GM03348 (cell line): ENCODE data around the gene SLCO4A1.
A peak's percentile ranks its signal among the peaks of the same experiment; 100 is the strongest.
"Not testable (repeated sequence)": the region's sequence is repeated elsewhere in the genome, so short reads cannot be mapped to it uniquely, and the experiment has no call there.

Source experiments
- DNase-seq: peaks from one replicate; pipeline ENCODE4 v3.0.0; 2012; ENCODE audit warnings: low spot score

SLCO4A1 gene

DNA sequence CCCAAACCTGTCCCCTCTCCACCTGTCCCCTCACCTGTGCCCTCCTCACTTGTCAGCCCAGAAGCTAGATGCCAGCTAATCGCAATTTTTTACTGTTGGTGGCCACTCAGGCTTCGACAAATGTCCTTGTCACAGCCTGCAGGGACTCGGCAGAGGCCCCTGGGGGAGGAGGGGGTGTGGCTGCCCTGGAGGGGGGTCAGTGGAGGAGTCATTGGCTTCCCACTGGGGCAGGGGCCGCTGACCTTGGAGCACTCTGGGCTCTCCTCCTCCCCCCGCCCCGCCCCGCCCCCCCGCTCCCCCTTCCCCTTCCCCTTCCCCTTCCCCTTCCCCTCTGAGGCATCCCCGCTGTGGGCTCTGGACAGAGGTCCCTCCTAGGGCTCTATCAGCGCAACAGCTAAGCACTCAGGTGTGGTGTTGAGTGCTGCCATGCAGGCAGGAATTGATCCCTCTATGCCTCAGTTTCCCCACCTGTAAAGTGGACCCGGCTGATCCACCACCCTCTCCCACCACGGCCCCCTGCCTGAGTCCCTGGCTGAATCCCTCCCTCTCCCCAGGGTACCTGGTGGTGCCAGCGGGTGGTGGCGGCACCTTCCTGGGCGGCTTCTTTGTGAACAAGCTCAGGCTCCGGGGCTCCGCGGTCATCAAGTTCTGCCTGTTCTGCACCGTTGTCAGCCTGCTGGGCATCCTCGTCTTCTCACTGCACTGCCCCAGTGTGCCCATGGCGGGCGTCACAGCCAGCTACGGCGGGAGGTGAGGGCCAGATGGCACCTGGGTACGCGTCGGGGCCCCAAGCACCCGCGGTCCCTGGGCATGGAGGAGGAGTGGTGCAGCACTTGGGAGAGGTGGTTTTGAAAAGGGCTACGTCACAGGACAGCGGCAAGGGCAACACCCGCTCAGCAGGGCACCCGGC is 23.8 kb downstream of the SLCO4A1 start:
- DNase-seq = no peak

DNA sequence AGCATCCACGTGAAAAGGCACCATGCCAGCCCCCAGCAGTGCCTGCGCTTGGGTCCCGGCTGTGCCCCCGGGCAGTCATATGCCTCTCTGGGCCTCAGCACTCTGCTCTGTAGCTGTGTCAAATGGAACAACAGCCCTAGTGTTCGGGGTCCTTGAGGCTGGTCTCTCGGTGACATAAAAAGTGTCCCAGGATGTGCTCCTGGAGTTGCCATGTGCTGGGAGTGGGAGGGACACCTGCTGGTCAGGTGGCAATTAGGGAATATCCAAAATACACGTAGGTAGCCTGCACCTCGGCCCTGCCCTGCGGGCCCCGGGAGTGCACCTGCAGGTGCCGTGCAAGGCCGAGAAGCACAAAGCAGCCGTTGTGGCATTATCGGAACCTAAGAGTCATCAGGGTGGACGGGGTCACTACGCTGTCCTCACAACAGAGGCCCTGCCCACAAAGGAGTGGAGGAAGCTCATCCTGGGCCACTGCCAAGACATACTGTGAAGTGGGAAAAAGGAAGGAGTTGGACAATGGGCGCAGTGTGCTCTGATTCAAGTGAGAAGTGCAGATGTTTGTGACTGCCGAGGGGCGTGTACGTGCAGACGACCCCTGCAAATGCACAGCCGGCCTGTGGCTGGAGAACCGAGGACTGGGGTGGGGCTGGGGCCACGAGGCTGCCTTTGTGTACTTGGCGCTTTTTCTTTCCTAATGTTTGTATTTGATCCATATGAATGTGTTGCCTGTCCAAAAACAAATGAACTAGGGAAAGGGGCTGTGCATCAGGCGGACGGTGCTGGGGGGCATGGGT is 24.6 kb downstream of the SLCO4A1 start:
- no peak for DNase-seq

DNA sequence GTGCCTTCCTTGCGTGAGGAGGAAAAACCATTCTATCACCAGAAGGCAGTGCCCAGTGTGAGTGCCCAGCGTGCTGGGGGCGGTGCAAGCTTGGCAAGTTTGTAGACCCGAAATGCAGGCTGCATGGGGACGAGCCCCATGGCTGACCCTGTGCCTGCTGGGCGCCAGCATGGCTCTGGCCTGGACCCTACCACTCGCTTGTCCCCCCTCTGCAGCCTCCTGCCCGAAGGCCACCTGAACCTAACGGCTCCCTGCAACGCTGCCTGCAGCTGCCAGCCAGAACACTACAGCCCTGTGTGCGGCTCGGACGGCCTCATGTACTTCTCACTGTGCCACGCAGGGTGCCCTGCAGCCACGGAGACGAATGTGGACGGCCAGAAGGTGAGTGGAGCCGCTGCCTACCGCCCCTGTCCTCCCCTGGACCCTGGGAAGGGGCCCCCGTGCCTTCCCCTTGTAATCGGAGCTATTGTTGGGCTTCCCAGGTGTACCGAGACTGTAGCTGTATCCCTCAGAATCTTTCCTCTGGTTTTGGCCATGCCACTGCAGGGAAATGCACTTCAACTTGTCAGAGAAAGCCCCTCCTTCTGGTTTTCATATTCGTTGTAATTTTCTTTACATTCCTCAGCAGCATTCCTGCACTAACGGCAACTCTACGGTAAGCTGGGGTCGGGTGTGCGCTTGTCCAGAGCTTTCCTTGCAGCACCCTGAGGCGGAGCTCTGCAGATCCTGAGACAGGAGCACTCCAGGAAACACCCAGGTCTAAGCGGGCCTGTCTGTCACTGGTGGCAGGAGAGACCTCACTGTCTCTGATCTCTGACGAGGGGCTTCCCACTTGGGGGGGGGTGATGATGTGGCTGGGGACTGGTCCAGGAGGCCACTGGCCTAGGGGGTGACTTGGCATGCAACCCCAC is 25.5 kb downstream of the SLCO4A1 start:
- DNase-seq = no peak

DNA sequence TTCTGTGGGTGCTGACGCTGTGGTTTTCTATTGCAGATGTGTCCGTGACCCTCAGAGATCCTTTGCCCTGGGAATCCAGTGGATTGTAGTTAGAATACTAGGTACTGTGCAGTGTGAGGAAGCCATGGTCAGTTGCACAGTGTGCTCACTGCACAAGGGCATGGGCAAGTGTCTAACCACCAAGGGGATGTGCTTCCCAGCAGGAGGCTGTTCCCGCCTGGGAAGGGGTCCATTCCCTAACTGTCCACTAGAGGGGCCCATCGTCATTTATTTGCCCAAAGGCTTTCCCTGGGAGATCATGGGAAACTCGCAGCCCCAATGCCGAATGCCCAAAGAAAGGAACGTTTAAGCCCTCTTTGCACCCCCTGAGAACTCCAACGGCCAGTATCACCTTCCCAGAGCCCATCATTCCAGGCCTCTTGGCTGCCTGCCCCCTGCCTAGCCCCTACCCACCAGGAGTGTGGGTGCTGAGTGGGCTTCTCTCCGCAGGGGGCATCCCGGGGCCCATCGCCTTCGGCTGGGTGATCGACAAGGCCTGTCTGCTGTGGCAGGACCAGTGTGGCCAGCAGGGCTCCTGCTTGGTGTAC is 26.2 kb downstream of the SLCO4A1 start:
- DNase-seq = peak; percentile 94

DNA sequence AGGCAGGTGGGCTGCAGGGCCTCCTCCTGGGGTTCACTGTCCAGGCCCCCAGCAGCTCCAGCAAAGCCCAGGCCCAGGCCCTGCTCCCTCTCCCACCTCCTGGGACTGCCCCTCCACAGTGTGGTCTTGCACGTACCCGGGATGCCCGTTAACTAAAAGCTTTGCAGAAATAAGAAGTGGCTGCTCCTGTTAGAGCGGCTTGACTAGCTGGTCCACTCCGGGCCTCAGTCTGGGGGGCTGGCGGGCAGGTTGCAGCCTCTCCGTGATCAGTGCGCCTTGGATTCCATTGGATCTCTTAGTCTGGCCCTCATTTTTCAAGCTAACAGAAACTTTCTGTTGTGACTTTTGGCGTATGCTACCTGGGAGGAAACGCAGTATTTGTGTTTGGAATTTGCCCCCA is 26.9 kb downstream of the SLCO4A1 start:
- no peak for DNase-seq

DNA sequence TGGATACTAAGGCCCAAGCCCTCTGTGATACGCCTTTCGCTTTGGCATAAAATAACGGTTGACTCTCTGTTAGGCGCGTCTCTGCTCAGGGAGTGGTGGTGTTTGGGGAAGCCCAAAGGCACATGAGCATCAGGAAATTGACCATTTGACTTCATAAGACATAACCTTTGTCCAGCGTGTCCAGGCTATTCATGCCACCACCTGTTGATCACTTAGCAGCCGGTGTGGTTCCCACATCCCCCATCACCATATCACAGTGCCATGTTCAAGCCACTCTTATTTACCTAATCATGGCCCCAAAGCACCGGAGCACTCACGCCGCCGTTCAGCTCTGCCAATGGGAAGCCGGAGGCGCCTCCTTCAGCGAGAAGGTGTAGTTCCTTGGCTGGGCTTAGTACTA is 27.9 kb downstream of the SLCO4A1 start:
- no peak for DNase-seq

DNA sequence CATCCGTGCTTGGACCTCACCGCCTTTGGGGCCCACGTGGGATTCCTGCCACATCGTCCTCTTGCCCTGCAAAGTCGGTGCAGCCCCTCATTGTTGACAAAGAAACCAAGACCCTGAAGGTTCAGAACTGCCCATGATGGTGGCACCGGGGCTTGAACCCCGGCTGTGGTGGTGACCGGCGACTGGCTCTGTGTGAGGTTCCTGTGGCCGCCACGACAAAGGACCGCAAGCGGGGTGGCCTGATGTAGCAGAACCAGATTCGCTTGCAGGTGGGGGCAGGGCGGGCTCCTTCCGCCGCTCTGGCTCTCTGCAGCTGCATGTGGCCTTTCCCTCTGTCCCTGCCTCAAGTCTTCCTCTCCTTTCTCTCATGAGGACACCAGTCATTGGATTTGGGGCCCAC is 28.7 kb downstream of the SLCO4A1 start:
- no peak for DNase-seq

DNA sequence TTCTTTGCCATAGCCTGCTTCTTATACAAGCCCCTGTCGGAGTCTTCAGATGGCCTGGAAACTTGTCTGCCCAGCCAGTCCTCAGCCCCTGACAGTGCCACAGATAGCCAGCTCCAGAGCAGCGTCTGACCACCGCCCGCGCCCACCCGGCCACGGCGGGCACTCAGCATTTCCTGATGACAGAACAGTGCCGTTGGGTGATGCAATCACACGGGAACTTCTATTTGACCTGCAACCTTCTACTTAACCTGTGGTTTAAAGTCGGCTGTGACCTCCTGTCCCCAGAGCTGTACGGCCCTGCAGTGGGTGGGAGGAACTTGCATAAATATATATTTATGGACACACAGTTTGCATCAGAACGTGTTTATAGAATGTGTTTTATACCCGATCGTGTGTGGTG is 29.5 kb downstream of the SLCO4A1 start:
- no peak for DNase-seq

DNA sequence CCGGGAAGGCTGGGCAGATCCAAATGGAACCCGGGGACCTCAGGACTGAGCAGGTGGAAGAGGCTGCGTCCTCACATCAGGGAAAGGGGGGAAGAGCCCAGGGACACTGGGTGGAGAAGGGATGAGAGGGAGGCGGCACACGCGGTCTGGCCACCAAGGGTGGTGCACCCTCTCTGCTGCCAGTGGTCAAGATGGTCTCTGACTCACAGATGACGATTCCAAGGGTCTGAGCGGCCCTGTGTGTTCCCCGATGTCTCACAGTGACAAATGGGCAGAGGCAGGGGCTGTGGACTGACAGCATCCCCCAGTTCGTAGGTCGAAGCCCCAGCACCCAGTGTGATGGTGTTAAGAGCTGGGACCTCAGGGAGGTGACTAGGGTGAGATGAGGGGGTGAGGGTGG is 32.1 kb downstream of the SLCO4A1 start:
- no peak for DNase-seq

DNA sequence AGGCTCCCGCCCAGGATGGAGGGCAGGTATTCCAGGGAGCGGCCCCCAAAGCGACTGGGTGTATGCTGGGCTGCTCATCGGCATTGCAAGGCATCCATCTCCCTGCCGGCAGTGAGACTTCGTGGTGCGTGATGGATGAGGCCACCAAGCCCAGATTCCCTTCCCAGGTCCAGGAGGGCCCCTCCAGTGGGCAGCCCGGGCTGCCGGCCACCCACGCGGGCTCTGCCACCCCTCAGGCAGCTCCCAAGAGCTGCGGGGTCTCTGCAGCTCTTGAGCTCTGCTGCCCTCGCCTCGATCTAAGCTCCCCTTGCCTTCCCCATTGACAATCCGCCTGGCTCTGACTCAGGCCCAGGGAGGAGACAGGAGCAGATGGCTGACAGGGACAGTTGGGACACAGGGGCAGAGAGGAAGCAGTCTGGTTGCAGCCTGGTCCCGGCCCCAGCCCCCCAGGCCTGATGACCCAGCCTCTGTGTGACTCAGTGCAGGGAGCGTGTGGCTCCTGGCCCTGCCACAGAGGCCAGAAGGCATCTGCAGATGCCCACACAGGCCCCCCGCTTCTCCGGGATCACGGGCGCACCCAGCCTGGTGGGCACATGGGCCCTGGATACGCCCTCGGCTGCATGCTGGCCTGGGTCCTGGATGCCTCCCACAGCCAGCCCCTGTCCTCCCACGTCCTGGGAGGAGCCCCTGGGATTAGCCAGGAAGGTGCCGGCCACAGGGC is 33.0 kb downstream of the SLCO4A1 start:
- DNase-seq = peak; percentile 48

DNA sequence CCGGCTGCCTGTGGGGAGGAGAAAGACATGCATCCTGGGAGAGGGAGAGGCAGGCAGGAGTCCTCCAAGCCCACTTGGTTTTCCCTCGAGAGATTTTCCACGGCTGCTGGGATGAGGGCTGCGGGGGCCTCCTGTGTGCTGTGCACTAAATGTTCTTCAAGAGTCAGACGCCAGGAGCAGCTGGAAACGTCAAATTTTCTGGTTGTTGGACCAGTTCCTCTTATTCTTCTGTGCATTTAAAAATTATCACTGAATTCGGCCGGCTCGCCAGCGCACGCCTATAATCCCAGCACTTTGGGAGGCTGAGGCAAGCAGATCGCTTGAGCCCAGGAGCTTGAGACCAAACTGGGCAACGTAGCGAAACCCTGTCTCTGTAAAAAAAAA is 33.6 kb downstream of the SLCO4A1 start:
- no peak for DNase-seq

DNA sequence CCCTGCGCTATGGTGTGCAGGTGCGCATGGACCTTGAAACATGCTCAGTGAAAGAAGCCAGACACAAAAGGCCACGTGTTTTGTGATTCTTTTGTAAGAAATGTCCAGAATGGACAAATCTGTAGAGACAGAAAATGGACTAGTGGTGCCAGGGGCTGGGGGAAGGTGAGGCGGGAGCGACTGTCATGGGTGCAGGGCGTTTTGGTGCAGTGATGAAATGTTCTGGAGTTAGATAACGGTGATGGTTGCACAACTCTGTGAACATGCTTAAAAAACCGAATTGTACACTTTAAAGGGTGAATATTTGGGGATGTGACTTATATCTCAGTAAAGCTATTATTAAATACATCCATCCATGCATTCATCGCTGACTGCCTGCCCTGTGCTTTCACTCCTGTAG is 34.7 kb downstream of the SLCO4A1 start:
- DNase-seq = no peak

DNA sequence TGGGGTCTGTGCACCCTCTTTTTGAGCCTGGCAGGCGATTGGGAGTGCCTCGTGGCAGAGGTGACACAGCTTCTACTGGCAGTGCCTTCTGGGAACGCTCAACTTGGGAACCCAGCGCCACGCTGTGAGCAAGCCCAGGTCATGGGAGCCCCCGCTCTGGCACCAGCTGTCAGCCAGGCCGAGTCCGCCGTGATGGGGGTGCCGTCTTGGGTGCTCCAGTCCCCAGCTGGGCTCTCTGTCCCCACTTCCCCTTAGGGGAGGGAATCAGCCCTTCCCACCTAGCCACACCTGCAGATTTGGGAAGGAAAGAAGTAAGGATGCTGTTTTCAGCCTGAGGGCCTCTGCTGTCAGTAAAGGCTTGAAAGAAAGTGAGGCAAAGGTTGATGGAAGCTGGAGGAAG is 35.4 kb downstream of the SLCO4A1 start:
- no peak for DNase-seq

DNA sequence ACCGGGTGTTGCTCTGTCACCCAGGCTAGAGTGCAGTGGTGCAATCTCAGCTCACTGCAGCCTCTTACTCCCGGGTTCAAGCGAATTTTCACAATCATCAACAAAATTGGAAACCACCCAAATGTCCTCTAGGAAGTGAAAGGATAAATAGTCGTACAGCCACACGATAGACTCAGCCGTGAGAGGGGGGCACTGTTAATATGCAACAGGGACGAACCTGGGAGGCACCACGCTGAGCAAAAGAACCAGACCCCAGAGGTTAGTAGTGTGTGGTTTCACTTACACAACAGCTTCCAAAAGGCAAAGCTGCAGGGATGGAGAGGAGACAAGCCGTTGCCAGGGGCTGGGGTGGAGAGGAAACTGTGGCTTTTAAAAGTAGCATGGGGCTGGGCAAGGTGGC is 36.2 kb downstream of the SLCO4A1 start:
- DNase-seq = no peak

DNA sequence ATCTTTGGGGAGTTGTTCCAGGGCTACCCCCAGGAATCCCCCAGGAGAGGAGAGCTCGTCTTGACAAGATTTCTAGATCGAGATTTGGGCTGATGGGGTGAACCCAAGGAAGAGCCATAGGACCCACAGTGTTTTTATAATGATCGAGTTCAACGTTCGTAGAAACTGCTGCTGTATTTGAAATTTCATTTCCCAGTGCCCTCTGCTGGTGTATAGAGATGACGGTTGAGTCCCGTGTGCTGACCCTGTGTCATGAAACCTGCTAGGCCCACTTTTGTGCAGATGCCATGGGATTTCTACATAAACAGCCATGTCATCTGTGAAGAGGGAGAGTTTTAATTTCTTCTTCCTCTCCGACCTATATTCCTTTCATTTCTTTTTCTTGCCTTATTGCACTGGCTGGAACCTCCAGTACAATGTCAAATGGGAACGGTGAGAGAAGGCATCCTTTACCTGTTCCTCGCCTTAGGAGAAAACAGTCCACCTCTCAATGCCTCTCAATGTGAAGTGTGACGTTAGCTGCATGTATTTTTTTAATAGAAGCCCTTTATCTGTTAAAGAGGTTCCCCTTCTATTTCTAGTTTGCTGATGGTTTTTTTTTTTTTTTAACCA is 37.8 kb downstream of the SLCO4A1 start:
- no peak for DNase-seq

DNA sequence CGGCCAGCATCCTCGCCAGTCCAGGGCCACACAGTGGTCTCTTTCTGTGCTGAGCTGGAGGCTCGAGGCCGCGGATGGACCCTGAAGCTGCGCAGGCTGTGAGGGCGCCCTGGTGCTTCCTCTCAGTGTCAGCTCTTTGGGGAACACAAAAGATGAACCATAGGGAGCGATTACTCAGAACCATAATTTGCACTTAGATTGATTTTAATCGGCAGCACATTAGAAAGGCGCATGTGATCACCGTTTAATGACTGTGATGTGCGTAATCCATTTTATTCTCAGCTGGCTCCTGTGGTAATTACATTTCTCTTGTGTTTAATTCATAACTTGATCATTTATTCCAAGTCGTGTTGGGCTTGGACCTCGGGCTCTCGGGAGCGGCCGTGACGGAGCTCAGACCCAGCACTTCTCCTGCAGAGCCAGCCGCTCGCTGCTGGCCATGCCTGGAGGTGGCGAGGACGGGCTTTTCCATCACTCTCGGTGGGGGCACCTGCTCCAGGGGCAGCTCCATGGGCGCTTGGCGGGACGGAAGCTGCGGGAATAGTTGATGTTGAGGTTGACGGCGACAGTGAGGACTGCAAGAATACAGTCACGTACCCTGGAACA is 40.7 kb downstream of the SLCO4A1 start:
- no peak for DNase-seq

DNA sequence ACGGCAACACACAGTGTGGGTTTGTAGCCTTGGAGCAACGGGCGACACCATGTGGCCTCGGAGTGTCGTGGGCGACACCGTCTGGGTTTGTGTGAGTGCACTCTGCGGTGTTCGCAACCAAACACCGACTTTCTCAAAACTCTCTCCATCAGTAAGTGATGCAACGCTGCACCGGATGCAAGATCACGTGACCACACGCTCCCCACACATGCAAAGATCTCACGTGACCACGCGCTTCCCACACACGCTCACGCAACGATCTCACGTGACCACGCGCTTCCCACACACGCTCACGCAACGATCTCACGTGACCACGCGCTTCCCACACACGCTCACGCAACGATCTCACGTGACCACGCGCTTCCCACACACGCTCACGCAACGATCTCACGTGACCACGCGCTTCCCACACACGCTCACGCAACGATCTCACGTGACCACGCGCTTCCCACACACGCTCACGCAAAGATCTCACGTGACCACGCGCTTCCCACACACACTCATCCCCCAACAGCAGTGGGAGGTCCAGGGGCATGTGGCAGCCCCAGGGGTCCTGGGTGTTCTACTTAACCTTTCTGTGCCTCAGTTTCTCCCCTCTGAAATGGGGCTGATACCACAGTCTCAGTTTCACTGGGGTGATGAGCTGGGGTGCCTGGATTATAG is 41.5 kb downstream of the SLCO4A1 start:
- not testable (repeated sequence) for DNase-seq

DNA sequence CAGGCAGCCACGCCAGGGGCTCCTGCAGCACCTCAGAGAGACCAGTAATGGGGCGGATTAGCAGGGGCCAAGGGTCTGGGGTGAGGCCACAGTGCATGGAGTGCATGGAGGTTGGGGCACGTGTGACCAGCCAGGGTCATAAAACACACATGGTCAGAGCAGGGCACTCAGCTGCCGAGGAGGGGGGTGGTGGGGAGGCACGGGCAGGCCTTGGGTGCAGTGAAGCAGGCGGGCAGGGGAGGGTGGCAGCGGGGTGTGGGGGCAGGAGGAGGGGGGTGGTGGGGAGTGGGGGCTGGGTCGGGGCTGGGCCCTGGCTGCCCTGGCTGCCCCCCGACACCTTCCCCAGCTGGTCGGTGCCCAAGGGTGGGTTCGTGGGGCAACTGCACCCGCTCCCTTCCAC is 42.7 kb downstream of the SLCO4A1 start:
- DNase-seq = no peak

DNA sequence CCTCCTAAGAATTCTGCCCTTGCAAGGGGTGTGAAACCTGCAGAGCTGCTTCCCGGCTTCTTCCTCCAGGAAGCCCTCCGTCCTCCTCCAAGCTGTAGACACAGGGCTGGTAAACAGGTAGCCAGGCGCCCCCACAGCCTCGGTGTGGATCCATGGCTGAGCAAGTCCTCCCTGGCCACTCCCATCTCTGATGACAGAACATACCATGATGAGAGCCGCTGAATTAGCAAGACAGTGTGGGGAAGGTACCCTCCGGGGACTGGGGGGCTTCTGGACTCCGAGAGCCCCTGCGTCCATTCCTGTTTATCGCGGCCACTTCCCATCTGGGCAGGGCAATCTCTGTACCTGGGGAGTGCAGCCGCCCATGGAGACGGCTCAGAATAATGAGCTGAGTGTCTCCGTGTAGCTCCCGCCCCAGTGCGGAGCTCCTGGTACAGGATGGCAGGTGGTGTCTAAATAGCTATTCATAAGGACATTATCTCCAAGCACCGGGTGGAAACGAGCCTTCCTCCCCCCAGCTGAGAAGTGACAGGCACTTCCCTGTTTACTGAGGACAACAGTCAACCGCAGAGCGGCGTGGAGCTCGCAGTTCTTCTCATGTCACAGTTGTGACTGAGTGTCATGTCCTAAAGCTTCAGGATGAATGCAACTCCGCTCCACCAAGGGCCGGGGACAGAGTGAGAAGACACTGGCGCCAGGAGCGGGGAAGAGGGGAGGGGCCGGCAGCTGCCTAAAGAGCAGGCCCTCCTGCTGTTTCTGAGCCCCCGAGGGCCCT is 43.7 kb downstream of the SLCO4A1 start:
- no peak for DNase-seq
